ENCODE data around the gene SPATS2L.

- TF ChIP-seq POLR2AphosphoS5 (IDR thresholded peaks at IDR 0.05; ENCODE audit: insufficient read depth in 1 of 2, low read depth in 1 of 2) (no peak), CTCF (IDR thresholded peaks at IDR 0.05) (no peak), POLR2A (IDR thresholded peaks at IDR 0.05) (no peak)
Measured at GRCh38 chr2:200382874-200383273, 76.4 kb downstream of the SPATS2L start.
